Vagina (tissue), 2 donors: ENCODE data around the gene CNKSR2.

Source experiments
- POLR2A ChIP-seq, 2 donors: fragments of 450-650 bp; IDR thresholded peaks; one replicate each; pipeline ENCODE4 v1.6.1; 2017; ENCODE audit warnings: antibody characterized with exemption in 2 of 2, mild to moderate bottlenecking in 2 of 2, moderate library complexity in 2 of 2
- TF ChIP-seq, protein P1 (sequence below), 3 experiments: fragments of 450-650 bp in 2 of 3; fragments of 200-600 bp in 1 of 3; sonication (generic) in 1 of 3; IDR thresholded peaks; one replicate each; pipeline ENCODE4 v1.5.1; 2017 to 2019; ENCODE audit warnings: antibody characterized with exemption in 3 of 3, mild to moderate bottlenecking in 2 of 3, moderate library complexity in 2 of 3

DNA sequence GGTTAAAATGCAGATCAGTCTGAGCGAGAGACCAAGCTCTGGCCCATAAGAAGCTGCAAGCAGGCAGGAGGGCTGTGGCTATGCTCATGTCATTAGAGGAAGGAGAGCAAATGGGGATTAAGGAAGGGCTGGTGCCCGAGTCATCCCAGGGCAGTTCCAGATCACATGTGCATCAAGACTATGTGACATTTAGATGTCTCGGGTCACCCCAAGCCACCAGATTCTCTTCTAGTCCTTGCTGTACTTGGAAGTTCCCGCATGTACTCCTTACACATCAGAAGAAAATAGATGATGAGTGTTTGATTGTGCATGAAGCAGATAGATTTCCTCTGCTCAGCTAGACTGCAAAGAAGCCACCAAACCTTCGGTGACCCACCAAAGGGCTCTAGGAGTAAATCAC lies 326.1 kb downstream of the CNKSR2 start:
- no peak for TF ChIP-seq POLR2A (IDR thresholded peaks at IDR 0.05)
- TF ChIP-seq, protein P1, sequence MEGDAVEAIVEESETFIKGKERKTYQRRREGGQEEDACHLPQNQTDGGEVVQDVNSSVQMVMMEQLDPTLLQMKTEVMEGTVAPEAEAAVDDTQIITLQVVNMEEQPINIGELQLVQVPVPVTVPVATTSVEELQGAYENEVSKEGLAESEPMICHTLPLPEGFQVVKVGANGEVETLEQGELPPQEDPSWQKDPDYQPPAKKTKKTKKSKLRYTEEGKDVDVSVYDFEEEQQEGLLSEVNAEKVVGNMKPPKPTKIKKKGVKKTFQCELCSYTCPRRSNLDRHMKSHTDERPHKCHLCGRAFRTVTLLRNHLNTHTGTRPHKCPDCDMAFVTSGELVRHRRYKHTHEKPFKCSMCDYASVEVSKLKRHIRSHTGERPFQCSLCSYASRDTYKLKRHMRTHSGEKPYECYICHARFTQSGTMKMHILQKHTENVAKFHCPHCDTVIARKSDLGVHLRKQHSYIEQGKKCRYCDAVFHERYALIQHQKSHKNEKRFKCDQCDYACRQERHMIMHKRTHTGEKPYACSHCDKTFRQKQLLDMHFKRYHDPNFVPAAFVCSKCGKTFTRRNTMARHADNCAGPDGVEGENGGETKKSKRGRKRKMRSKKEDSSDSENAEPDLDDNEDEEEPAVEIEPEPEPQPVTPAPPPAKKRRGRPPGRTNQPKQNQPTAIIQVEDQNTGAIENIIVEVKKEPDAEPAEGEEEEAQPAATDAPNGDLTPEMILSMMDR (IDR thresholded peaks at IDR 0.05), result no peak
